Activated naive CD8-positive, alpha-beta T cell treated with anti-CD3 and anti-CD28 coated beads for 36 hours (primary cell): ENCODE measurements around the gene RSAD2. TPM values are rescaled to one million over a fixed set of nuclear protein-coding genes. Genes with fewer than 3 reads are reported as not detected.
"Not testable (repeated sequence)": the region's sequence is repeated elsewhere in the genome, so short reads cannot be mapped to it uniquely, and the experiment has no call there.

Experiments
- DNase-seq: peaks from one replicate; pipeline ENCODE4 v3.0.0; 2021
- H3K27ac Mint-ChIP-seq: one replicate; pipeline ENCODE4 v1.8.0; 2022; ENCODE audit warnings: mild to moderate bottlenecking, moderate library complexity, mixed read lengths
- H3K27me3 Mint-ChIP-seq: one replicate; pipeline ENCODE4 v1.8.0; 2022; ENCODE audit warnings: mild to moderate bottlenecking, mixed read lengths
- H3K36me3 Mint-ChIP-seq: one replicate; pipeline ENCODE4 v1.8.0; 2021; ENCODE audit warnings: mild to moderate bottlenecking, mixed read lengths
- H3K4me1 Mint-ChIP-seq: one replicate; pipeline ENCODE4 v1.8.0; 2021; ENCODE audit warnings: mixed read lengths
- H3K4me3 Mint-ChIP-seq: one replicate; pipeline ENCODE4 v1.8.0; 2022; ENCODE audit warnings: mild to moderate bottlenecking, moderate library complexity, mixed read lengths
- H3K9me3 Mint-ChIP-seq: one replicate; pipeline ENCODE4 v1.8.0; 2022; ENCODE audit warnings: mixed read lengths
- total RNA-seq, 2 experiments: library from RNA; stranded (reverse); gene quantifications; one replicate each; pipeline ENCODE4 v1.2.3, GENCODE V29; 2021

RSAD2 gene
- total RNA-seq, 2 experiments from 2014 or later = 9.2 to 10.0 TPM

DNA sequence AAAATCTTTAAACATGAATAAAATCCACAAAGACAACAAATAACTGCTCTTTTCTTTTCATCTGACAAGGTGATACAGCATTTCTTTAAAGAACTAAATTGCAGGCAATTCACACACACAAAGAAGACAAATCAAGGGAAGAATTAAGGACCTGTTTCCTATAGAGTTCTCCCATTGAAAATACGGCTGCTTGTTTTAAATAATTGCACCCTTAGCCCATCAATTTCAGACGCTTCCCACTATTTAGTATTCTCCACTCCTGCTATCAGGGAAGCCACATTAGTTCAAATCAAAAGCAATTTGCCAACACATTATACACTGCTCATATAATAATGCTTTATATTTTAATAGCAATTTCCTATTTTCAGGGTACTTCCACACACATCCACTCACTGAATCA, 23.2 kb upstream of the RSAD2 start:
- H3K36me3 Mint-ChIP-seq = peaks cover 52% of the 10 kb centered on the region
- DNase-seq = no peak
- no peak overlapping the region for H3K4me3 Mint-ChIP-seq
- H3K9me3 Mint-ChIP-seq = peaks cover 14% of the 10 kb centered on the region
- no peaks in the 10 kb centered on the region for H3K27me3 Mint-ChIP-seq
- H3K4me1 Mint-ChIP-seq = peaks cover 2% of the 10 kb centered on the region
- H3K27ac Mint-ChIP-seq = no peak overlapping the region

DNA sequence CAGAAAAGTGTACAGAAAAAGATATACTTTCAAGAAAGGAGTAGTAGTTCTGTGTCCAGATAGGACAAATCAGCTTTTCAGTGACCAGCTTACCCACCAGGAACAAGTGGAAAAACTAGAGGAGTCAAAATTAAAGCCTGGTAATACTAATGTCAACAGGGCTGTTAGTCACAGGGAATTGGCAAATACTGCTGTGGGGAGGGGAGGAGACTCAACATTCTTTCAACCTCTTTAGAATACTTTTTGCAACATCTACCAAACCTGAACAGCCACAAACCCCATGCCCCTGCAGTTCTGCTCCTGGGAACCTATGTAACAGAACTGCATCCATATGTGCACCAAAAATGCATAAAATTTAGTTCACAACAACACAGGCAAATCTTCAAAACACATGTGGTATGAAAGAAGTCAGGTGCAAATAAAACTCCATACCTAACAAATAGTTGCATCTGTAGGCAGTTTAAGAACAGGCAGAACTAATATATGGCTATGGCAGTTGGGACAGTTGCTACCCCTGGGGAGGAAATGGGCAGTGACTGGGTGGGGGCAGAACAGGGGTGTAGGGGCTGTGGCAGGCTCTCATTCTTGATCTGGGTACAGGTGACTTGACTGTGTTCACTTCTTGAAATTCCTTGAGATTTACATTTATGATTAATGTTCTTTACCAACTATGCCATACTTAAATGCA, 21.6 kb upstream of the RSAD2 start:
- Mint-ChIP-seq H3K4me3 (no peak overlapping the region), H3K36me3 (peaks cover 53% of the 10 kb centered on the region), H3K4me1 (peaks cover 2% of the 10 kb centered on the region), H3K27ac (no peak overlapping the region), H3K9me3 (peaks cover 21% of the 10 kb centered on the region), H3K27me3 (no peaks in the 10 kb centered on the region)
- no peak for DNase-seq

DNA sequence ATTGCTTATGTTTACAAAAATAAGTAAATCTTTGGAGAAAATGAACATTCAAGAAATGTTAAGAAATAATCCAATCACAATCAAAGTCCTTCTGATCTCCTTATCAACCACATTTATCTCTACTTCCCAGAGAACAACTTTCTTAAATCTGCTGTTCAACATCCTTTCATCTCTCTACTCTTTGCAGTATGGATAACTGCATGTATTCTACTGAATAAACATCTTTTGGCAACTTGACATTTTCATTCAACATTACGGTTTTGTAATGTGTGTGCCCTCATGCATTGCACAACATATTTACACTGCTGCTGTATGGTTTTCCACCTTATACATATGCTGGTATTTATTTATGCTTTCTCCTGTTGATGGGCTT, 21.0 kb upstream of the RSAD2 start:
- no peak for DNase-seq
- Mint-ChIP-seq H3K4me1 (peaks cover 2% of the 10 kb centered on the region), H3K27ac (no peak overlapping the region), H3K9me3 (peaks cover 24% of the 10 kb centered on the region), H3K4me3 (no peak overlapping the region), H3K27me3 (no peaks in the 10 kb centered on the region), H3K36me3 (peaks cover 53% of the 10 kb centered on the region)

DNA sequence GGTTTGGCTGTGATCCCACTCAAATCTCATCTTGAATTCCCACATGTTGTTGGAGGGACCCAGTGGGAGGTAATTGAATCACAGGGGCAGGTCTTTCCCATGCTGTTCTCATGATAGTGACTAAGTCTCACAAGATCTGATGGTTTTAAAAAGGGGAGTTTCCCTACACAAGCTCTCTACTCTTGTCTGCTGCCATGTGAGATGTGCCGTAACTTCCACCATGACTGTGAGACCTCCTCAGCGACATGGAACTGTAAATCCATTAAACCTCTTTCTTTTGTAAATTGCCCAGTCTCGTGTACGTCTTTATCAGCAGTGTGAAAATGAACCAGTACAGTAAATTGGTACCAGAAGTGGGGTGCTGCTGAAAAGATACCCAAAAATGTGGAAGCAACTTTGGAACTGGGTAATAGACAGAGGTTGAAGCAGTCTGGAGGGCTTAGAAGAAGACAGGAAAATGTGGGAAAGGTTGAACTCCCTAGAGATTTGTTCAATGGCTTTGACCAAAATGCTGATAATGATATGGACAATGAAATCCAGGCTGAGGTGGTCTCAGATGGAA, 19.0 kb upstream of the RSAD2 start:
- not testable (repeated sequence) for H3K27ac Mint-ChIP-seq, DNase-seq, H3K4me1 Mint-ChIP-seq, H3K4me3 Mint-ChIP-seq, H3K27me3 Mint-ChIP-seq
- Mint-ChIP-seq H3K9me3 (peaks cover 24% of the 10 kb centered on the region), H3K36me3 (peaks cover 56% of the 10 kb centered on the region)

DNA sequence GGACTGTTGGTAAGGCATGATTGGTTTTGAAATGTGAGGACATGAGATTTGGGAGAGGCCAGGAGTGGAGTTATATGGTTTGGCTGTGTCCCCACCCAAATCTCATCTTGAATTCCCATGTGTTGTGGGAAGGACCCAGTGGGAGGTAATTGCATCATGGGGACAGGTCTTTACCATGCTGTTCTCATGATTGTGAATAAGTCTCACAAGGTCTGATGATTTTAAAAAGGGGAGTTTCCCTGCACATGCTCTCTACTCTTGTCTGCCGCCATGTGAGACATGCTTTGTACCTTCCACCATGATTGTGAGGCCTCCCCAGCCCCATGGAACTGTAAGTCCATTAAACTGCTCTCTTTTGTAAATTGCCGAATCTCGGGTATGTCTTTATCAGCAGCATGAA, 17.3 kb upstream of the RSAD2 start:
- no peak for DNase-seq
- H3K9me3 Mint-ChIP-seq = peaks cover 24% of the 10 kb centered on the region
- no peak overlapping the region for H3K27ac Mint-ChIP-seq
- H3K27me3 Mint-ChIP-seq = no peaks in the 10 kb centered on the region
- no peak overlapping the region for H3K4me3 Mint-ChIP-seq
- H3K4me1 Mint-ChIP-seq = no peaks in the 10 kb centered on the region
- H3K36me3 Mint-ChIP-seq = peaks cover 52% of the 10 kb centered on the region

DNA sequence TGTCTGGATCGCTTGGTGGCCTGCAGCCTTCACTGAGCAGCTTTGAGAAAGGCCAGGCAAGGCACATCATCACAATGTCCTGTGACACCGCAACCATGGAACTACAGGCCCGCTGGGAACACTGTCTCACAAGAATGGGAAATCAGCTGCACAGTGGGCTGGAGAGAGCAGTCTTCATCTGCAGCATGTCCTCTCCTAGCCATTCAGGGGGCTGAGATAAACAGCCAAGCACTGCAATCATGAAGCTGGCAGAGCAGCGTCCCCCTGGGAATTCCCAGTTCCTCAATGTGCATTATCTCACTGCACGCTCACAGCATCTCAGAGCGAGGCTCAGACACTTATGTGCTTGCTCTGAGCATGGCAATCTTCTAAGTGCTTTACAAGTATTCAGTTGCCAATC, 13.8 kb upstream of the RSAD2 start:
- peaks cover 16% of the 10 kb centered on the region for H3K9me3 Mint-ChIP-seq
- peaks cover 3% of the 10 kb centered on the region for H3K27me3 Mint-ChIP-seq
- peaks cover 39% of the 10 kb centered on the region for H3K36me3 Mint-ChIP-seq
- peaks cover 11% of the 10 kb centered on the region for H3K4me1 Mint-ChIP-seq
- DNase-seq = no peak
- no peak overlapping the region for H3K27ac Mint-ChIP-seq
- H3K4me3 Mint-ChIP-seq = no peak overlapping the region

DNA sequence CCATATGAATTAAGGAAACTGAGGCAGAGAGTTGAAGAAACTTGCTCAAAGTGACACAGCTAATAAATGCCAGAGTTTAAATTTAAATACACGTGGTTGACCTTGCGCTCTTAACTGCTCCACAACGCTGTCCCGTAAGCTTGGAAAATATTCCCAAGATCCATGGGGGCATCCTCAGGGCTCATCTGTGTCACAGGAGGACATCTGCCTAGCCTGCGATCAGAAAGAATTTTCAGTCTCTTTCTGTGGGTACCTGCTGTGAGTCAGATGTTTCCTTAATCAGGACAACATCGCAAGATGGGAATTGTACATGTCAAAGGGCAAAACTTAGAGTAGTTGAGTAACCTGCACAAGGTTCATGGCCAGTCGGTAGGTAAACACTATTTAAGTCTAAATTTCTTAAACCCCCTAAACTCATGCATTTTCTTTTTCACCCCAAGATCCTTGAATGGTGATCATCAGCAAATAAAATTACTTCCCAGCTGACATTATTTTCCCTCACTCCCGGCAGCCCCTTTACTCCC, 13.3 kb upstream of the RSAD2 start:
- peaks cover 34% of the 10 kb centered on the region for H3K36me3 Mint-ChIP-seq
- H3K4me1 Mint-ChIP-seq = peaks cover 11% of the 10 kb centered on the region
- DNase-seq = no peak
- H3K27me3 Mint-ChIP-seq = peaks cover 3% of the 10 kb centered on the region
- H3K9me3 Mint-ChIP-seq = peaks cover 13% of the 10 kb centered on the region
- H3K4me3 Mint-ChIP-seq = peak overlapping the region; percentile 70
- H3K27ac Mint-ChIP-seq = peak overlapping the region; percentile 16

DNA sequence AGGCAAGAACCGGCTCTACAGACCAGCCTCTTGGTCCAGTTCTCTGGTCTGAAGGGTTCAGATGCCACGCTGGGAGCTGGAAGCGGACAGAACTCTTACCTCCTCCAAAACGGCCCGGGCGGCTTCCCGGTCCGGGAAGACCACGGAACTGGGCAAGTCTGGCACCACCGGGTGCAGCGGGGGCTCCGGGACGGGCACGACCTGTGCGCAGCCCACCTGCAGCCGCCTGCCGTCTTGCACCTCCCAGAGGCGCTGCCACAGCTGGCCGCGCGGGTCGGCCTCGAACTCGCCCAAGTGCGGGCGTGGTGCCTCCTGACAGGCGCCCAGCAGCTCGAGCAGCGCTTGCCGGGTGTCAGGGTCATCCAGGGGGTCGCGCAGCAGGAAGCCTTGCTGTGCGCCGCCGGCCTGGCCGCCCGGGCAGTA, 12.6 kb upstream of the RSAD2 start:
- H3K36me3 Mint-ChIP-seq = peaks cover 28% of the 10 kb centered on the region
- peaks cover 3% of the 10 kb centered on the region for H3K27me3 Mint-ChIP-seq
- peak overlapping the region; percentile 16 for H3K27ac Mint-ChIP-seq
- H3K9me3 Mint-ChIP-seq = peaks cover 9% of the 10 kb centered on the region
- peaks cover 11% of the 10 kb centered on the region for H3K4me1 Mint-ChIP-seq
- H3K4me3 Mint-ChIP-seq = peak overlapping the region; percentile 70
- no peak for DNase-seq

DNA sequence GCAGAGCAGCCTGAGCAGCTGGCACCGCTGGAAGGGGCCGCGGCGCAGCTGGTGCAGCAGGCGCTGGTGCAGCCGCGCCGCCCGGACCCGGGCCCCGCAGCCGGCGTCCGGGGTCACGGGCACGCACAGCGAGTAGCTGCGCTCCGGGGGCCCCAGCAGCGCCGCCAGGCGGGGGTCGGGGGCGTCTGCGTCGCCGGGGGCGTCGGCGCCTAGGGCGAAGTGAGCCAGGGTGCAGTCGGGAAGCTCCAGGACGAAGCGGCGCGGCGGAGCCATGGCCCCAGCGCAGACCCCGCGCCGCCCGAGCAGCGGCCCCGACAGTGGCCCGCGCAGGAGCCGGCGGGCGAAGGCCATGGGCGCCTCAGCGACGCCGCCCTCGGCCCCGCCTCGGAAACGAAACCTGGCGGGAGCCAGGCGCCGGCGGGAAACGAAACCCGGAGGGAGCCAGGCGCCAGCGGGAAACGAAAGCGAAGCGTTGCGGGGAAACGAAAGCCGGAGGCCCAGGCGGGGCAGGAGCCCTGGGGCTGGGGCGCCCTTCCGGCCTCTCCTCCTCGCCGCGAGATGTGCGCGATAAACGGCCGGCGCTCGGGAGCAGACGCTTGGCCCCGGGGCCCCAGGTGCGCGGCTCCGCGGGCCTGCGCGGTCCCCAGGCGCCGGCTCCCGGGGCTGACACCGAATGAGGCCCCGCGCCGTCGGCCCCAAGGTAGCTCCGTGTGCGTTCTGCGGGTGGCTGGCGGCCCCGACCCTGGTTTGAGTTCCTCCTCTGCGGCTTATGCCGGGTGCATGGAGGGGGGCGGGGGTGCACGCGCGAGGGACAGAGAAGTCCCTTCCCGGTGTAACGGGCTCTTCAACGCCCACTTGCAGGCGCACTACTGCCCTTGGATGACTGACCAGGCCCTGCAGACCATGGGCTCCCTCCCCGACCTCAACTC, 12.0 kb upstream of the RSAD2 start, which contains the start of gene CMPK2:
Gene CMPK2, minus strand, starts transcription at position 562 of the 929 bp plus-strand sequence. Its CDS starts 211 bp downstream, at position 351.
- Mint-ChIP-seq H3K4me3 (peak within 1 kb of the TSS; percentile 88), H3K27ac (peak within 1 kb of the TSS; percentile 95), H3K4me1 (peaks cover 11% of the 10 kb centered on the region), H3K36me3 (peaks cover 21% of the 10 kb centered on the region), H3K9me3 (peaks cover 3% of the 10 kb centered on the region), H3K27me3 (peaks cover 3% of the 10 kb centered on the region)
- DNase-seq = peak; percentile 90

DNA sequence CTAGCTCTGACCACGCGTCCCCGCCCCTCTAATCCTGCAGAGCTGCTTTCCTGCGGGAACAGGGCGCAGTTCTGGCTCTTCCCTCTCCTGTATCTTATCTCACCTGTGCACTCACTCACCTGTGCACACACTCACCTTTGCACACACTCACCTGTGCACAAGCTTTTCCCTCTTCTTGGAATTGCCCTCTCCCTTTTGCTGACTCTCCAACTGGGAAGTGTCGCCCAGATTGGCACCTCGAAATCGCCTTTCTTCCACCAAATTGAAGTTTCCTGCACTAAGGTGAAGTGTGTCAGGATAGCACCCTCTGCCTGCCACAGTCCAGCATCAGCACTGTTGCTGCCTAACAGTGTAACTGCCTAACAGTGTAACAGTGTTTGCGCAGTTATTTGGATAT, 11.3 kb upstream of the RSAD2 start:
- Mint-ChIP-seq H3K36me3 (peaks cover 14% of the 10 kb centered on the region), H3K27me3 (peaks cover 3% of the 10 kb centered on the region), H3K9me3 (no peaks in the 10 kb centered on the region), H3K27ac (peak overlapping the region; percentile 95), H3K4me1 (peaks cover 13% of the 10 kb centered on the region), H3K4me3 (peak overlapping the region; percentile 88)
- peak; percentile 21 for DNase-seq

DNA sequence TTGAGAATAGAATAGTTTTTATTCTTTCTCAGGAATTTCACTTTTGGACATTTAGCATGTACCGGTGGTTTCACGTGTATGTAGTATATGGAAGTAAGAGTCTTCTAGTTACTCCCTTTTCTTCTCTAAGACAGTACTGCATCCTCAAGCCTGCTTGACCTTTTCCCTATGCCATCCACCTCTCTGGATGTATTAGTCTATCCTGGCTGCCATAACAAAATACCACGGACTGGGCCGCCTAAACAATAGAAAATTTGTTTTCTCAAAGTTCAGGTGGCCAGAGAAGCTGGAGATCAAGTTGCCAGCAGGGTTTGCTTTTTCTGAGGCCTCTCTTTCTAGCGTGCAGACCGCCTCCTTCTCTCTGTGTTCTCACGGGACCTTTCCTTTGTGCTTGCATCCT, 10.6 kb upstream of the RSAD2 start:
- Mint-ChIP-seq H3K4me3 (peak overlapping the region; percentile 88), H3K27me3 (peaks cover 3% of the 10 kb centered on the region), H3K9me3 (no peaks in the 10 kb centered on the region), H3K36me3 (peaks cover 8% of the 10 kb centered on the region), H3K4me1 (peaks cover 14% of the 10 kb centered on the region), H3K27ac (peak overlapping the region; percentile 63)
- no peak for DNase-seq

DNA sequence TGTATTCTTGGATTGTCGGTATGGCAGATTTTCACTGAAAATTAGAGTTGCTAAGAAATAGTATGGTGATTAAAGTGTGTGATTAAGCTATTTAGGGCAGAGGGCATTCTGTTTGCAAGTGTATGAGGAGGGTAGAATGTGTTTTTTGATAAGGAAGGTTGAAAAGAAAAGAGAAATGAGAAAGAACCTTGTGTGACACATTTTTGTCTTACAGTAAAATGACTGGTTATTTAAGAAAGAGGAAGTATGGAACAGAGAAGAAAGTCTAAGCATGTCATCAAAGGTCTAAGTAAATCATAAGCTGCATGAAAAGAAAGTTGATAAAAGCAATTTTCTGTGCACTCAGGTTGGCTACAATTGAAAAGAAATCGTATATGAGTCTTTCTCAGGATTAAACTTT, 5.2 kb upstream of the RSAD2 start:
- Mint-ChIP-seq H3K4me3 (no peak overlapping the region), H3K27ac (peak overlapping the region; percentile 2), H3K4me1 (peaks cover 30% of the 10 kb centered on the region), H3K27me3 (no peaks in the 10 kb centered on the region), H3K9me3 (peaks cover 4% of the 10 kb centered on the region), H3K36me3 (peaks cover 5% of the 10 kb centered on the region)
- DNase-seq = no peak

DNA sequence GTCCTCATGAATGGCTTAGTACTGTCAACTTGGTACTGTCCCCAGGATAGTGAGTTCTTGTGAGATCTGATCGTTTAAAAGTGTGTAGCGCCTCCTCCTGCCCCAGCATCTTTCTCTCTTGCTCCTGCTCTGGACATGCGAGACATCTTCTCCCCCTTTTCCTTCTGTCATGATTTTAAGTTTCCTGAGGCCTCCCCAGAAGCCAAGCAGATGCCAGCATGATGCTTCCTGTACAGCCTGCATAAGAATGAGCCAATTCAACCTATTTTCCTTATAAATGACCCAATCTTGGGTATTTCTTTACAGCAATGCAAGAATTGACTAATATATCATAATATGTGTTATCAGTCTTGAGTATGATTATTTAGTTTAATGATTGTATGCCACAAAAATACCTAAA, 3.5 kb upstream of the RSAD2 start:
- H3K27me3 Mint-ChIP-seq = no peaks in the 10 kb centered on the region
- peaks cover 44% of the 10 kb centered on the region for H3K4me1 Mint-ChIP-seq
- no peak overlapping the region for H3K27ac Mint-ChIP-seq
- no peak for DNase-seq
- H3K36me3 Mint-ChIP-seq = peaks cover 5% of the 10 kb centered on the region
- peaks cover 4% of the 10 kb centered on the region for H3K9me3 Mint-ChIP-seq
- H3K4me3 Mint-ChIP-seq = no peak overlapping the region

DNA sequence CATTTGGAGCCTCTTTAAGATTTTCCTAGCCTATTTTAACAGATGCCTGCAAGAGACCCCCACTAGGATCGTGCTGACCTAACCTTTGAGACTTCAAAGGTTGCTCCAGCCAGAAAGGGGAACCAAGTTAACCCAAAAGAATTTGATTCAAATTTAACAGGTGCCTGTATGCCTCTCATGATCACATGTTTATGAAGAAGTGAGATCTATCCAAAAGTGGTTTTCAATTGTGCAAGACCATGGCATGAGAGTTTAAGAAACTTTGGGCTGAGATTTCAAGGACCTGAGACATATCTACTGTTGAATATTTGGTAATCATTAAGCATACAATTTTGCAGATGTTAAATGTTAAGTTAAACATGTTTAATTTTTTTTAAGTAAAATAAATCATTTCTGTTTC, 1.3 kb upstream of the RSAD2 start:
- no peaks in the 10 kb centered on the region for H3K27me3 Mint-ChIP-seq
- H3K27ac Mint-ChIP-seq = no peak overlapping the region
- DNase-seq = no peak
- H3K4me1 Mint-ChIP-seq = peaks cover 60% of the 10 kb centered on the region
- peaks cover 5% of the 10 kb centered on the region for H3K36me3 Mint-ChIP-seq
- no peak overlapping the region for H3K4me3 Mint-ChIP-seq
- peaks cover 4% of the 10 kb centered on the region for H3K9me3 Mint-ChIP-seq

DNA sequence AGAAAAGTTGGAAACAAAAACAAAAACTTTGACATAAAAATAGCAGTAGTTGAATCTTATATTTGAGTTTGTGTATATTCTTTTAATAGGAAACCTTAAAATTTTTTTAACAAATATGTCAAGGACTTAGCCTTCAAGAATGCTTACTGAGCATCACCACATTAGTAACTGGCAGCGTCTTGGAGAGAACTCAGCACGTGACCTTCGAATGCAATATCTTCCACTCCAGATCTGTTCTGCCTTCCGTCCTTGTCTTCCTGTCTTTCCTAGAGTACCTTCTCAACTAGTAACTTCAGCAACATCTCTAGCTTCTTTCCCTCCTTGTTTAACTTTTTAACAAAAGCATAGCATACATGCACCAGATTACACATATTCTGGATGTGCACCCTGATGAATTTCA, 972 bp downstream of the RSAD2 start:
- no peak for DNase-seq
- H3K27ac Mint-ChIP-seq = no peak overlapping the region
- peak overlapping the region; percentile 69 for H3K4me3 Mint-ChIP-seq
- peaks cover 4% of the 10 kb centered on the region for H3K9me3 Mint-ChIP-seq
- no peaks in the 10 kb centered on the region for H3K27me3 Mint-ChIP-seq
- H3K36me3 Mint-ChIP-seq = peaks cover 5% of the 10 kb centered on the region
- H3K4me1 Mint-ChIP-seq = peaks cover 50% of the 10 kb centered on the region
